ENCODE results near the gene GOLM1.
A peak's percentile ranks its signal among the peaks of the same experiment; 100 is the strongest.

DNA sequence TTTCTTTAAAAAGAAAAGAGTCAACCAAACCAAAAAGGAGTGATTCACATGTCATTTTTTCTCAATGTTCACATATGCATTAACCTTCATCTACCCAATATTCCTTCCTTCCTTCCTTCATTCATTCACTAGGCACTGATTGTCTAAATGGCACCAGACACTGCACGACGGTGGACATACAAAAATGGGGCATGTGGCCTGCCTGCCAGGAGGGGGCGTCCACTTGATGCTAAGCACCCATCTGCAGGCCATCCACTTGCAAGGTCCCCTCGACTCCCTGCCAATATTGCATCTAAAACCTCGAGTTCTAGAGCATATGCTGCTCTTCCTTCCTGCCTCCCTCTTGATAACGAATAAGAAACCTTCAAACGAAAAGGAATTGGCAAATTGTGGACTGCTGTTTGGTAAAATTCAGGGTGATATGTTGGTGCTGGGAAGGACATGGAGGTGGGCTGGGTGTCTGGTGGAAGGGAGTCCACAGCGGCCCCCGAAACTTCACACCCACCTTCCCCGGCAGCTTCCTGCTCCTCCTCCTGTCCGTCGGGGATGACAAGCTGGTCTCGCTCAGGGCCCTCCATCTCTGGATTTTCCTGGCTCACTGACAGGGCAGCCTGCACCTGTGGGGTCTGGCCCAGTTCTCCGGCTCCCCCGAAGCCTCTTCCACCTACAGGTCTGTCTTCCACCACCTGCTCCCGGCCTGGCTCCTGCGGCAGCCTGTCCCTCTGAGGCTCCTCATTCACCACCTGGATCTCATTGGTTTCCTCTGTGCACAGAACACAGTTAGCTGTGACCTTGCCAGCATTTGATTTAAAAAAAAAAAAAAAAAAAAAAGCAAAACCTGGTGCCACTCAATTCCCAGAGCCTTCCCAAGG lies 64.3 kb downstream of the GOLM1 start:
- TF ChIP-seq, protein P1, sequence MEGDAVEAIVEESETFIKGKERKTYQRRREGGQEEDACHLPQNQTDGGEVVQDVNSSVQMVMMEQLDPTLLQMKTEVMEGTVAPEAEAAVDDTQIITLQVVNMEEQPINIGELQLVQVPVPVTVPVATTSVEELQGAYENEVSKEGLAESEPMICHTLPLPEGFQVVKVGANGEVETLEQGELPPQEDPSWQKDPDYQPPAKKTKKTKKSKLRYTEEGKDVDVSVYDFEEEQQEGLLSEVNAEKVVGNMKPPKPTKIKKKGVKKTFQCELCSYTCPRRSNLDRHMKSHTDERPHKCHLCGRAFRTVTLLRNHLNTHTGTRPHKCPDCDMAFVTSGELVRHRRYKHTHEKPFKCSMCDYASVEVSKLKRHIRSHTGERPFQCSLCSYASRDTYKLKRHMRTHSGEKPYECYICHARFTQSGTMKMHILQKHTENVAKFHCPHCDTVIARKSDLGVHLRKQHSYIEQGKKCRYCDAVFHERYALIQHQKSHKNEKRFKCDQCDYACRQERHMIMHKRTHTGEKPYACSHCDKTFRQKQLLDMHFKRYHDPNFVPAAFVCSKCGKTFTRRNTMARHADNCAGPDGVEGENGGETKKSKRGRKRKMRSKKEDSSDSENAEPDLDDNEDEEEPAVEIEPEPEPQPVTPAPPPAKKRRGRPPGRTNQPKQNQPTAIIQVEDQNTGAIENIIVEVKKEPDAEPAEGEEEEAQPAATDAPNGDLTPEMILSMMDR (IDR thresholded peaks at IDR 0.05; ENCODE audit: borderline replicate concordance, extremely low read depth, low read length, poor library complexity, severe bottlenecking), result peak; percentile 40
- TF ChIP-seq EZH2 (IDR thresholded peaks at IDR 0.05; ENCODE audit: borderline replicate concordance, low read depth, low read length, severe bottlenecking), result no peak
